ENCODE measurements around the gene MYPOP.

The MYPOP gene

DNA sequence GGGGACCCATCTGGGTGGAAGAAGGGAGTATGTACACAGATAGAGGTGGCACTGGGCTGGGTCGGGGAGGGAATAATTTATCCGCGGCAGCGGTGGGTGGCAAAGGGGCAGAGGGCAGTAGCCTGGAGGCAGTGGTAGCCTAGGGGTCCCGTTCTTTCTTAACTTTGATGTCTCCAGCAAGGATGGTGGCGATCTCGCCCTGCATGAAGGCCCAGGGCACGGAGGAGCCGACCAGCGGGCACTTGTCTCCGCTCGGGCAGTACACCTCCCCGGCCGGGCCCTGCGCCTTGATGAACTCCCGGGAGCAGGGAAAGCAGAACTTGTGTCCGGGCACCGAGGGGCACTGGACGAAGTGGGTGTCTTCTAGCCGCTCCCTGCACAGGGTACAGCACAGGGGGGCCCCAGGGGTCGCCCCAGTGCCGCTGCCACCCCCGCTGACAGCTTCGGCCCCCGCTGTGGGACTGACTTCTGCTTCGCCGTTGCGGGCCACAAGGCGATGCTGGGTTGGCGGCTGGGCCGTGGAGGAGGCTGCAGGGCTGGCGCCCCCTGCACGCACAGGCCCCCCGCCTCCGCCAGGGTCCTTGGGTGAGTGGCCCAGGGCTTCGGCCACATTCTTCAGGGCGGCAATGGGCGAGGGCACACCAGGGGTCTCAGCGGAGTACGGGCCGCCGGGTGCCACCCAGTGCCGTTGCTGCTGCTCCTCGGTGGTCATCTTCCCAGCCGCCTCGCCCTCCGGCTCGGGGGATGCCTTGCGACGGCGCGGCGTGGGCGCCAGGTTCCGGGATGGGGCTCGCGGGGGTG, 18.3 kb downstream of the MYPOP start:
- no peak for FAIRE-seq
- no peak for TF ChIP-seq POLR2A (IDR thresholded peaks at IDR 0.05; ENCODE audit: low read depth, low read length)

DNA sequence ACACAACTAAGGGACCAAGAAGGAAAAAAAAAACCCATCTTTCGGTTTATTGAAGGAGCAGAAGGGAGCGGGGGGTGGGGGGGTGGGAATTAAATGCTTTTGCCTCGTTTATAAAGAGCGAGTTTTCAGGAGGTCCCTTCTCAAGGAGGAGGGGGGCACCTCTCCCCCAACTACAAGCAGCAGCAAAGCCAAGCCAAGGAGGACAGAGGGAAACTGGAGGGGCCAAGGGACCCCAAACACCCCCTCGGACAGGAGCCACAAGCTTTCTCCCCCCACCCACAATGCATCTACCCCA, 18.9 kb downstream of the MYPOP start:
- no peak for TF ChIP-seq POLR2A (IDR thresholded peaks at IDR 0.05; ENCODE audit: low read depth, low read length)
- DNase-seq (ENCODE audit: insufficient read length, low spot score) = no peak
- FAIRE-seq = no peak

More for the DNA sequence above, 18.3 kb downstream of the MYPOP start:
- no peak for DNase-seq (ENCODE audit: insufficient read length, low spot score)

DNA sequence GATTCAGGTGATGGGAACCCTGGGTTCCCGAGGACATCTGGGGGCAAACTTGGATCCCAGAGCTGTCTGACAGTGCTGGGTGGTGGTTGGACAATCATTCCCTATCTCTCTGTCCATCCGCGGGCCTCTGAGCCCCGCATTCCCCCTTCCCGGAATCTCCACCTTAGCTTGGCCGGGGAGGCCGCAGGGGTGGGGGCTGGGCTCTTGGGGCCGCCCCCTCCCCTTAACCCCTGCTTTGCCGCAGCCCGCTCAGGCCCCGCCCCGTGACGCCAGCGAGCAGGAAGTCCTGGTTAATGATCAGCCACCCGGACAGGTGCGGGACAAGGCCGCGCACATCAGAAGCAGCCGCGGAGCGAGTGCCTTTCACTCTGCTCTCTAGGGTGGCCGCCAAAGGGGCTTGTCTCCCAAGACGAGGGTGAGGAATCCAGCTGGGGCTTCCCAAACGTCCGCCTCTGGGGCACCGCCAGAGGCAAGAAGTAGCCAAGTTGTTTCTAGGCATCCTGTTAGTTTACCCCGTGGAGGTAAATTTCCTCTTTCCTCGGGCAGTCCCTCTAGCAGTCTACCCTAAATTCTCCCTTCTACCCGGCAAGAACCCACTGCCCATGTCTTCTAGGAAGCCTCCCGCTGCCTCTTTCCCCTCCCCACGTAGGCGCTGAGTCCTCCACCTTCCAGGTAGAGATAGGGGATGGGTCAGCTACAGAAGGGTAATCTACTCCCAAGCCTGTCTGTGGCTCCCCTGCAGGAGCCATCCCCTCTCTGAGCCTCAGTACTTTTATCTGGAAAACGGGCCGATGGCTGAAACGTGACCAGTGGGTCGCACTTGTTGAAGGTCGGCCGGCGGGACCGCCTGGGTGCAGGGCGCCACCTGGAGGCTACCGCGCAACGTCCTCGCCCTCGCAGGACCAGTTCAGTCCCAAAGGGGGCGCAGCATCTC, 19.5 kb downstream of the MYPOP start:
- FAIRE-seq = no peak
- TF ChIP-seq POLR2A (IDR thresholded peaks at IDR 0.05; ENCODE audit: low read depth, low read length) = no peak
- DNase-seq (ENCODE audit: insufficient read length, low spot score) = peak; percentile 69

DNA sequence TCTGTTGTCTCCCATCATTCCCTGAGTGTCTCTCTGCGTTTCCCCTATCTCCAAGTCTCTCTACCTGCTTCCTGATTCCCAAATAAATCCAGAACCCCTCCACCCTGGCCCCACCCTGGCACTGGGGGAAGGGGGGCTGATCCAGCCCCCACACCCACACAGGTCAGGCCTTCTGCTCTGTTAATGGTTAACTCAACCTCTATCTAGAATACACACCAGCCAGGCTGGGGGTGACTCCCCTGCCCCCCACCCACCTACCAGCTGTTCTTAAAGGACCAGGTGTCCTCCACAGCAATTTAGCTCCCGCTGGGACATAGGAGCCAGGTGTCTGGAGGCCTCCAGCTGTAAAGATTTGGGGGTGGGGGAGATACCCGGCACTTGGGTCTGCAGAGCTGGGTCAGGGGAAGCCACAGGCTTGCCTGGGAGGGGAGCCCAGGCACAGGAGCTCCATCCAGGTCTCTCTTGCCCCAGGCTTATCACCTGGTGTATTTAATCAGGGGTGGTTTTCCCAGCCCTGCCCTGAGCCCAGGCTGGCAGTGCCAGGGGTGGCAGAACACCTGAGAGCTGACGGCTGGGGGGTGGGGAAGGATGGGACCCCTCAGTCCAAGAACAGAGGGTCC, 20.4 kb downstream of the MYPOP start:
- TF ChIP-seq POLR2A (IDR thresholded peaks at IDR 0.05; ENCODE audit: low read depth, low read length) = no peak
- FAIRE-seq = no peak
- no peak for DNase-seq (ENCODE audit: insufficient read length, low spot score)

DNA sequence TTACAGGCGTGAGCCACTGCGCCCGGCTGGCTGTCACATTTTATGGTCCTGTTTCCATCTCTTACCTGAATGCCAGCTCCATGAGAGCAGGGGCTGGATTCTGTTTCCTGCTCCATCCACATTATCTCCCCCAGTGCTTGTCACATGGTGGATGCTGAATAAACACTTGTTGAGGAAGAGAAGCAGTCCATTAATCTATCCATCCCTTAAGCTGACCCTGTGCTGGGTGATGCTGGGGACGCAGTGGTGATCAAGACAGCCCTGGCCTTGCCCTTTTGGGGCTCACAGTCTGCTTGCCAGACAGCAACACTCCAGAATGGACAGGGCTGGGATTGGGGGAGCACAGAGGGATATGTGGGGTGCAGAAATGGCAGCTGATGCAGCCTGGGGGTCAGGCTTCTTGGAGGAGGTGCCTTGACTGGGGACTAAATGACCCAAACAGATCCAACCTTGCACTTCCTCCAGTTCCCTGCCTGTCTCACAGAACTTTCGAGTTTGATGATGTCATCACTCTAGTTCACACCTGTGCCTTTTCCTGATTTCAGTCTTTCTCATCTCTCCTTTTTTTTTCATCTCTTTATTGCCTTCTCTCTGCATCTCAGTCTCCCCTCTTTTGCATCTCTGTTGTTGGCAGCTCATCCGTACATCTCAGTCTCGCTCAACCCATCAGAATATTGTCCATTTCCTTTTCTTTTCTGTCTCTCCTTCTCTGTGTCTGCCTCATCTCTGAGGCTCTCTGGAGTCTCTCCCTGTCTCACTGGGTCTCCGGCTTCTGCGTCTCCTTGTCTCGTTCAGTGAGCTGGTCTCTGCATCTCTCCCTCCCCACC, 21.1 kb downstream of the MYPOP start:
- DNase-seq (ENCODE audit: insufficient read length, low spot score) (no peak), FAIRE-seq (no peak)
- TF ChIP-seq POLR2A (IDR thresholded peaks at IDR 0.05; ENCODE audit: low read depth, low read length) = no peak

DNA sequence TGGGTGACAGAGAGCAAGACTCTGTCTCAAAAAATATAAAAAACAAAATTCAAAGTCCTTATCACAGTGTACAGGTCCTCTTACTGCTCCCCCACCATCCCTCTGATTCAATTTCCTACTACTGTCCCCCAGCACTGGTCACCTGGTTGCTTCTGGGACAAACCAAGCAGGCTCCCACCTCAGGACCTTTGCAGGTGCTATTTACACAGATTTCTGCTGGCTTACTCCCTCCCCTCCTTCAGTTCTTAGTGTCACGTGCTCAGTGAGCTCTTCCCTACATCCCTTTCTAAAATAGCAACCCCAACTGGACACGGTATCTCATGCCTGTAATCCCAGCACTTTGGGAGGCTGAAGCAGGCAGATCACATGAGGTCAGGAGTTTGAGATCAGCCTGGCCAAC, 22.4 kb downstream of the MYPOP start:
- FAIRE-seq (no peak), DNase-seq (ENCODE audit: insufficient read length, low spot score) (no peak)
- TF ChIP-seq POLR2A (IDR thresholded peaks at IDR 0.05; ENCODE audit: low read depth, low read length) = no peak

DNA sequence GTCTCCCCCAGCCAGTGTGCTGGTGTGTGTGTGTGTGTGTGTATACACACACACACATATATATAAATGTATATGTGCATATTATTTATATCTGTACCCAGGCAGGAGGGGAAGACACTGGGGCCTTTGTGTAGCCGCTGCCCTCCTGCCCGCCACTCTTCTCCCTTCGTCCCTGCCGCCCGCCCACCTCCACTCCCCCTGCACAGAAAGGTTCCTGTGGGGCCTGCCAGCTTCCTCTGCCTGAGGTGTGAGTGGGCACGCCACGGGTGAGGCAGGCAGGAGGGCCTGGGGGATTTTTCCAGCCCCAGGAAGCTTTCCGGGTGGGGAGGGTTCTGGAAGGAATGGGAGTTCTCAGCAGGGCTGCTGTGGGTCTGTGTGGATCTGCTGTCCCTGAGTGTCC, 23.4 kb downstream of the MYPOP start:
- FAIRE-seq (no peak), DNase-seq (ENCODE audit: insufficient read length, low spot score) (no peak)
- no peak for TF ChIP-seq POLR2A (IDR thresholded peaks at IDR 0.05; ENCODE audit: low read depth, low read length)

DNA sequence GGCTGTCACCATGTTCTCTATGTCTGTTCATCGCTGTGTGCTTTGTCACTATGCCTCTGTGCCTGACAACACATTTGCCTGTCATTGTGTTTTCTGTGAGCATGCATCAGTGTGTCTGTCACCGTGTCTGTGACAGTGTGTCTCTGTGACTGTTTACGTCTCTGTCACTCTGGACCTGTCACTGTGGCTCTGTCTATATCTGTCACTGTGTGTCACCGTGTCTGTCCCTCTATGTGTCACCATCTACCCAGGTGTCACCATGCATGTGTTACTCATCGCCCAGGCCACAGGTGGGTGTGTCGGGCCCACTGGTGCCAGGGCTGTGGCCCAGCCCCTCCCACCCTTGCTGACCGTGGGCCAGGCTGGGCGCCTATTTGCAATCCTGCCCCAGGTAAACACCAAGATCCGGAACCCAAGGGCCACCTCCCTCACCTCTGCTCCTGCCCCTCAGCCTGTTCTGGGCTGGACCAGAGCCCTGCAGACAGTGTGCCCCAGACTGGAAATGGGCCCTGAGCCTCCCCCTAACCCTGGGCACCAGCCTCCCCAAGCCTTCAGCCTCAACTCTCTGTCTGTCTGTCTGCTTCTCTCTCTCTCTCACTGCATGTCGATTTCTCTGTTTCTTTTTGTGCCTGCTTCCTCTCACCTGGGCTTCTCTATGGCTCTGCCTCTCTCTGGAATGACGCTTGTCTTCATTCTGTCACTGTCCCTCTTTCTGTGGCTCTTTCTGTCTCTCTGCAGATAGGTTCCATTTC, 24.2 kb downstream of the MYPOP start:
- FAIRE-seq (no peak), DNase-seq (ENCODE audit: insufficient read length, low spot score) (no peak)
- TF ChIP-seq POLR2A (IDR thresholded peaks at IDR 0.05; ENCODE audit: low read depth, low read length) = no peak

DNA sequence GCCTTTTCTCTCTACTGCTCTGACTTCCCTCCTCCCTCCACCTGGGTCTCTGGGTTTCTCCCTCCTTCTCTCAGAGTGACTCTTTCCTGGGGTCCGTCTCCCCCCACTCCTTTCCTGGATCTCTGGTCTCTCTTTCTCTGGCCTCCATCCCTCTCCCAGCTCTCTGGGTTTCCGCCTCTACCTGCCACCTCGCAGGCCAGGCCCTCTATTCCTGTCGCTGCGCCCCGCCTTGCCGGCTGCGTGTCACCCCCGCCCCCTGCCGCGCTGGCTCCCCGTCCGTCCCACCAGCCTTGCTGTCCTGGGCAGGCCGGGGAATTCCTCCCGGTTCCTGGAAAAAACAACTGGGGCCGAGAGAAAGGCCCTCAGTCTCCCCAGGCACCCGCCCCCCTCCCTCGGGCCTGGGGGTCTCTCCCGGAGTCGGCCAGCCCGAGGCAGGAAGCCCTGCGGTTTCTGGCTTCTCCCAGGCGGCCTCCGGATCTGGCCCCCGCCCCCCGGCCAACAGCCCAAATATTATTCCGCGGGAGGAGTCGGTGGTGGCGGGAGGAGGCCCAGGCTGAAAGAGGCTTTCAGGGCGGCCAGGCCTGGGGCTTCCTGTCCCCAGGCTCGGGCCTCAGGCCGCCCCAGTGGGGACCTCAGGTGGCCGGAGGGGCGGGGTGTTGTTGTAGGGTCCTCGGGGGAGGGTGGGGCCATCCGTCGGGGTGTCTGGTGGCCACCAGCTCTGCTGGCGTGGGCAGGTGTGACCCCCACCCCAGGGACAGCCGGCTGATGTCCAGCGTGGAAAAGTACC, 25.8 kb downstream of the MYPOP start:
- no peak for DNase-seq (ENCODE audit: insufficient read length, low spot score)
- TF ChIP-seq POLR2A (IDR thresholded peaks at IDR 0.05; ENCODE audit: low read depth, low read length) = no peak

DNA sequence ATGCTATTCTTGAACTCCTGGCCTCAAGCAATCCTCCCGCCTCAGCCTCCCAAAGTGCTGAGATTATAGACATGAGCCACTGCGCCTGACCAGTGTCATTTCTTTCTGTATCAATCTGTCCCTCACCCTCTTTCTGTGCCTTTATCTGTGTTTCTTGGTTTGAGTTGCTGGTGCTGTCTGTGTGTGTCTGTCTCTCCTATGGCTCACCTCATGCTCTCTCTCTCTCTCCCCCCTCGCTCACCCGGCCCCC, 26.3 kb downstream of the MYPOP start:
- FAIRE-seq = no peak
- TF ChIP-seq POLR2A (IDR thresholded peaks at IDR 0.05; ENCODE audit: low read depth, low read length) = no peak
- DNase-seq (ENCODE audit: insufficient read length, low spot score) = no peak

More for the DNA sequence above, 25.8 kb downstream of the MYPOP start:
- FAIRE-seq = no peak

DNA sequence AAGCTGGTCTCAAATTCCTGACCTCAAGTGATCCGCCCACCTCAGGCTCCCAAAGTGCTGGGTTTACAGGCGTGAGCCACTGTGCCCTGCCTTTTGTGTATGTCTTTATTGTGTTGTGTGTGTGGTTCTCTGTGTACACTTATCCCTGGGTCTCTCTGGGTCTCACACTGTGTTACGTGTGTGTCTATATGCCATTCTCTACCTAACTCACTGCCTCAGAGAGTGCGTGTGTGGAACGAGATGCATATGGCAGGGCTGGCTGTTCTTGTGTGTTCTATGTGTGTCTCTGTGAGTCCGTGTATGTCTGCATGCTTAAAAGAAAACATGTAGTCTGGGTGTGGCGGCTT, 27.8 kb downstream of the MYPOP start:
- DNase-seq (ENCODE audit: insufficient read length, low spot score) (no peak), FAIRE-seq (no peak)

DNA sequence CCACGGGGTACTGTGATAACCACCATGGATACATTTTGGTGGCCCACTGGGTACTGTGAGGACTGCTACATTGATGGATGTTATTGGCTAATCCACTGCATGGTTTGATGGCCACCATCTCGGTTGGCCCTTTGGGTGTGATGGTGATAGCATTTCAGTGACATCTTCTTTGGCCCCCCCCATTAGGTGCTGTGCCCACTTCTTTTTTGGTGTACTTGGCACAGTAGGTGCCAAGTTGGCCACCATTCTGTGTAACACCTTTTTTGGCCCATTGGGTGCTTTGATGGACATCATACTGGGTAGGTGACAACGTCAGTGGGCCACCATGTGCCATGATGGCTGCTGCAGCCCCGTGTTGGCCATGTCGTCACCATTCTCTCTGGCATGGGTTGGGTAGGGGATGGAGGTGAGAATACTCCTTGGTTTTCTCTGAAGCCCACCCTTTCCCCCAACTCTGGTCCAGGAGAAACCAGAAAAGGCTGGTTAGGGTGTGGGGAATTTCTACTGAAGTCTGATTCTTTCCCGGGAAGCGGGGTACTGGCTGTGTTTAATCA, 29.1 kb downstream of the MYPOP start:
- TF ChIP-seq POLR2A (IDR thresholded peaks at IDR 0.05; ENCODE audit: low read depth, low read length) = no peak
- DNase-seq (ENCODE audit: insufficient read length, low spot score) (no peak), FAIRE-seq (no peak)

More for the DNA sequence above, 27.8 kb downstream of the MYPOP start:
- no peak for TF ChIP-seq POLR2A (IDR thresholded peaks at IDR 0.05; ENCODE audit: low read depth, low read length)

Data from H54 (cell line).